Activated B cell treated with CpG ODN at 0.5 μM for 24 hours (primary cell): ENCODE data around the gene TM7SF3. TPM values are rescaled to one million over a fixed set of nuclear protein-coding genes. Genes with fewer than 3 reads are reported as not detected.
"Not testable (repeated sequence)": the region's sequence is repeated elsewhere in the genome, so short reads cannot be mapped to it uniquely, and the experiment has no call there.

Experiments used
- ATAC-seq: fragments of 200-7000 bp; cut with Tn5 transposase; one replicate; pipeline ENCODE4 v1.10.0; 2021; ENCODE audit warnings: low read depth, mild to moderate bottlenecking, moderate library complexity
- CTCF ChIA-PET: fragments of 350-600 bp; sonication (Branson Sonifier 250); formaldehyde crosslinking; loops from one replicate; lab custom pipeline; 2021; ENCODE audit warnings: antibody characterized with exemption; lab: Charles Lee
- POLR2A ChIA-PET: fragments of 350-600 bp; sonication (Branson Sonifier 250); formaldehyde crosslinking; loops from one replicate; lab custom pipeline; 2021; ENCODE audit warnings: antibody characterized with exemption; lab: Charles Lee
- DNase-seq: peaks from one replicate; pipeline ENCODE4 v3.0.0; 2022
- H3K27ac Mint-ChIP-seq: one replicate; pipeline ENCODE4 v1.8.0; 2020; ENCODE audit warnings: mixed read lengths
- H3K27me3 Mint-ChIP-seq: one replicate; pipeline ENCODE4 v1.8.0; 2021; ENCODE audit warnings: mixed read lengths
- H3K36me3 Mint-ChIP-seq: one replicate; pipeline ENCODE4 v1.8.0; 2021; ENCODE audit warnings: low read depth, mixed read lengths
- H3K4me1 Mint-ChIP-seq: one replicate; pipeline ENCODE4 v1.8.0; 2021; ENCODE audit warnings: mixed read lengths
- H3K4me3 Mint-ChIP-seq: one replicate; pipeline ENCODE4 v1.8.0; 2020; ENCODE audit warnings: mild to moderate bottlenecking, mixed read lengths
- H3K9me3 Mint-ChIP-seq: one replicate; pipeline ENCODE4 v1.8.0; 2020; ENCODE audit warnings: mixed read lengths
- CTCF ChIP-seq: fragments of 200-600 bp; IDR thresholded peaks from one replicate; pipeline ENCODE4 v1.8.0; 2022; ENCODE audit warnings: antibody characterized with exemption, mild to moderate bottlenecking
- intact Hi-C: fragments of 100-400 bp; cut with micrococcal nuclease; formaldehyde crosslinking; loops from one replicate; pipeline ENCODE4 v1.15.1; 2024
- total RNA-seq: library from RNA; stranded (reverse); gene quantifications from 2 replicates; pipeline ENCODE4 v1.2.3, GENCODE V29; 2022

Gene TM7SF3
- total RNA-seq, 1 donor from 2014 or later = 30.5 TPM

- ChIA-PET POLR2A (interaction anchor here (1.2 kb wide), 1 partner anchor 41 kb away, joined by 4 read pairs; no protein-coding TSS in a partner anchor), CTCF (interaction anchor here (1.3 to 1.5 kb wide), 3 partner anchors 37 to 333 kb away, joined by 3 to 4 read pairs (median 3); no protein-coding TSS in a partner anchor)
- TF ChIP-seq CTCF = no peak
- no peak for DNase-seq
- Mint-ChIP-seq H3K27ac (peak overlapping the region; percentile 30), H3K9me3 (no peaks in the 10 kb centered on the region), H3K36me3 (peaks cover 55% of the 10 kb centered on the region), H3K4me3 (no peak overlapping the region), H3K4me1 (peaks cover 26% of the 10 kb centered on the region), H3K27me3 (no peaks in the 10 kb centered on the region)
- intact Hi-C loops = loop anchor here (1.0 to 2.0 kb wide), 2 partner anchors 34 to 43 kb away; partner anchors contain the start of genes FGFR1OP2 and TM7SF3
- ATAC-seq = peak; percentile 97
Measured at GRCh38 chr12:26971963-26972362, 42.2 kb downstream of the TM7SF3 start.

- Mint-ChIP-seq H3K4me1 (peaks cover 14% of the 10 kb centered on the region), H3K9me3 (no peaks in the 10 kb centered on the region), H3K27ac (no peak overlapping the region), H3K36me3 (peaks cover 46% of the 10 kb centered on the region), H3K4me3 (no peak overlapping the region), H3K27me3 (no peaks in the 10 kb centered on the region)
- ATAC-seq (no peak), DNase-seq (no peak)
- CTCF ChIA-PET = no interaction called here
- POLR2A ChIA-PET = no interaction called here
- intact Hi-C loops = no loop called here
- no peak for TF ChIP-seq CTCF
Measured at GRCh38 chr12:26970136-26970535, 44.0 kb downstream of the TM7SF3 start.

- intact Hi-C loops = no loop called here
- no peak for ATAC-seq
Measured at GRCh38 chr12:26966842-26967241, 47.3 kb downstream of the TM7SF3 start.

GRCh38 chr12:26963413-26963812 is 50.8 kb downstream of the TM7SF3 start:
- ChIA-PET POLR2A (no interaction called here), CTCF (no interaction called here)
- Mint-ChIP-seq H3K4me3 (no peak overlapping the region), H3K27ac (no peak overlapping the region), H3K4me1 (no peaks in the 10 kb centered on the region), H3K36me3 (peaks cover 60% of the 10 kb centered on the region), H3K9me3 (no peaks in the 10 kb centered on the region), H3K27me3 (no peaks in the 10 kb centered on the region)
- no peak for TF ChIP-seq CTCF
- DNase-seq (no peak), ATAC-seq (no peak)
- intact Hi-C loops = no loop called here

More at GRCh38 chr12:26966842-26967241, 47.3 kb downstream of the TM7SF3 start:
- Mint-ChIP-seq H3K27ac (no peak overlapping the region), H3K9me3 (no peaks in the 10 kb centered on the region), H3K36me3 (peaks cover 56% of the 10 kb centered on the region), H3K27me3 (no peaks in the 10 kb centered on the region), H3K4me3 (no peak overlapping the region), H3K4me1 (peaks cover 11% of the 10 kb centered on the region)
- ChIA-PET POLR2A (no interaction called here), CTCF (no interaction called here)
- no peak for TF ChIP-seq CTCF
- DNase-seq = no peak

GRCh38 chr12:26961803-26962202 is 52.4 kb downstream of the TM7SF3 start:
- no peak for DNase-seq
- H3K36me3 Mint-ChIP-seq = peaks cover 69% of the 10 kb centered on the region
- ChIA-PET CTCF (no interaction called here), POLR2A (no interaction called here)
- H3K4me3 Mint-ChIP-seq = no peak overlapping the region
- ATAC-seq = no peak
- no peaks in the 10 kb centered on the region for H3K27me3 Mint-ChIP-seq
- H3K9me3 Mint-ChIP-seq = no peaks in the 10 kb centered on the region
- H3K4me1 Mint-ChIP-seq = no peaks in the 10 kb centered on the region
- H3K27ac Mint-ChIP-seq = no peak overlapping the region
- intact Hi-C loops = no loop called here
- no peak for TF ChIP-seq CTCF

GRCh38 chr12:26961391-26961790 is 52.8 kb downstream of the TM7SF3 start:
- H3K27me3 Mint-ChIP-seq, ATAC-seq, H3K4me3 Mint-ChIP-seq, H3K4me1 Mint-ChIP-seq, H3K27ac Mint-ChIP-seq, CTCF ChIA-PET, POLR2A ChIA-PET, DNase-seq, H3K9me3 Mint-ChIP-seq, intact Hi-C loops: not testable (repeated sequence)
- peaks cover 70% of the 10 kb centered on the region for H3K36me3 Mint-ChIP-seq
